B cell (primary cell): ENCODE results near the gene RNF213. TPM values are rescaled to one million over a fixed set of nuclear protein-coding genes. Genes with fewer than 3 reads are reported as not detected.

Source experiments
- ATAC-seq: fragments of 200-7000 bp; cut with Tn5 transposase; one replicate; pipeline ENCODE4 v1.10.0; 2021; ENCODE audit warnings: low read depth, mild to moderate bottlenecking, moderate number of reproducible peaks, moderate library complexity
- CTCF ChIA-PET: fragments of 350-600 bp; sonication (Branson Sonifier 250); formaldehyde crosslinking; loops from one replicate; lab custom pipeline; 2021; ENCODE audit warnings: antibody characterized with exemption, inconsistent platforms; lab: Charles Lee
- POLR2A ChIA-PET: fragments of 350-600 bp; sonication (Branson Sonifier 250); formaldehyde crosslinking; loops from one replicate; lab custom pipeline; 2021; ENCODE audit warnings: antibody characterized with exemption; lab: Charles Lee
- DNase-seq: peaks from one replicate; pipeline ENCODE4 v3.0.0; 2013
- H2AFZ ChIP-seq: 2 replicates; pipeline ENCODE4 v1.6.1; 2012; ENCODE audit warnings: mild to moderate bottlenecking, low read depth, low read length; ENCODE audit not compliant: insufficient read depth, poor library complexity, severe bottlenecking
- H3K27ac ChIP-seq, 2 donors: 1 replicate in 1 of 2; 2 replicates in 1 of 2; pipeline ENCODE4 v1.5.1; 2012 to 2013; ENCODE audit warnings: low read length in 2 of 2, mild to moderate bottlenecking in 2 of 2, moderate library complexity in 1 of 2
- H3K27me3 ChIP-seq, 4 experiments: fragments of 200-600 bp in 1 of 4; sonication (generic) in 1 of 4; replicated peaks in 1 of 4; 1 replicate in 2 of 4; 2 replicates in 2 of 4; pipeline versions ENCODE4 v1.6.1 to v1.7.0; 2013 to 2016; ENCODE audit warnings: low read length in 3 of 4, mild to moderate bottlenecking in 2 of 4, mixed read lengths in 1 of 4, moderate library complexity in 1 of 4; ENCODE audit not compliant: insufficient read depth in 4 of 4, control insufficient read depth in 3 of 4; ENCODE audit errors: control extremely low read depth in 1 of 4
- H3K36me3 ChIP-seq, 2 experiments: replicated peaks in 1 of 2; 1 replicate in 1 of 2; 2 replicates in 1 of 2; pipeline versions ENCODE4 v1.6.1 to v1.7.1; 2013; ENCODE audit warnings: low read length in 1 of 2; ENCODE audit not compliant: insufficient read depth in 2 of 2, control insufficient read depth in 1 of 2; ENCODE audit errors: control extremely low read depth in 1 of 2, extremely low read depth in 1 of 2
- H3K4me1 ChIP-seq, 2 donors: fragments of 200-600 bp in 1 of 2; sonication (generic) in 1 of 2; 1 replicate in 1 of 2; 2 replicates in 1 of 2; pipeline versions ENCODE4 v1.5.1 to v1.6.1; 2013 to 2017; ENCODE audit warnings: low read length in 2 of 2; ENCODE audit not compliant: control insufficient read depth in 2 of 2, insufficient read depth in 2 of 2
- H3K4me2 ChIP-seq: replicated peaks from 2 replicates; pipeline ENCODE3; 2012; ENCODE audit warnings: mild to moderate bottlenecking, low read depth, low read length; ENCODE audit not compliant: poor library complexity, severe bottlenecking
- H3K4me3 ChIP-seq, 5 experiments: fragments of 200-600 bp in 1 of 5; sonication (generic) in 1 of 5; 1 replicate in 3 of 5; 2 replicates in 2 of 5; pipeline versions ENCODE4 v1.5.1 to v1.7.0; 2011 to 2016; ENCODE audit warnings: low read length in 4 of 5, mild to moderate bottlenecking in 4 of 5, low read depth in 2 of 5, control low read depth in 1 of 5, moderate library complexity in 1 of 5; ENCODE audit not compliant: insufficient read depth in 1 of 5; ENCODE audit errors: control extremely low read depth in 1 of 5, extremely low read depth in 1 of 5
- H3K79me2 ChIP-seq: fragments of 200-600 bp; sonication (generic); one replicate; pipeline ENCODE4 v1.6.0; 2016; ENCODE audit warnings: low read length; ENCODE audit not compliant: control insufficient read depth, insufficient read depth
- H3K9ac ChIP-seq: fragments of 200-600 bp; sonication (generic); 2 replicates; pipeline ENCODE4 v1.6.1; 2017; ENCODE audit warnings: mild to moderate bottlenecking, low read length, moderate library complexity
- H3K9me3 ChIP-seq, 3 donors: one replicate each; pipeline versions ENCODE4 v1.6.1 to v1.7.1; 2013; ENCODE audit warnings: low read length in 2 of 3; ENCODE audit not compliant: control insufficient read depth in 2 of 3, insufficient read depth in 1 of 3; ENCODE audit errors: control extremely low read depth in 1 of 3
- H4K20me1 ChIP-seq: 2 replicates; pipeline ENCODE4 v1.6.0; 2012; ENCODE audit warnings: mild to moderate bottlenecking, low read length; ENCODE audit not compliant: insufficient read depth, control insufficient read depth, poor library complexity, severe bottlenecking
- H3K27ac Mint-ChIP-seq: one replicate; pipeline ENCODE4 v1.8.0; 2021; ENCODE audit warnings: mixed read lengths
- H3K27me3 Mint-ChIP-seq: one replicate; pipeline ENCODE4 v1.8.0; 2021; ENCODE audit warnings: mixed read lengths
- H3K4me1 Mint-ChIP-seq: one replicate; pipeline ENCODE4 v1.8.0; 2021; ENCODE audit warnings: mixed read lengths
- H3K4me3 Mint-ChIP-seq: one replicate; pipeline ENCODE4 v1.8.0; 2021; ENCODE audit warnings: mixed read lengths
- H3K9me3 Mint-ChIP-seq: one replicate; pipeline ENCODE4 v1.8.0; 2022; ENCODE audit warnings: mixed read lengths; ENCODE audit not compliant: insufficient read depth
- EZH2 ChIP-seq: IDR thresholded peaks from 2 replicates; pipeline ENCODE4 v1.6.1; 2012; ENCODE audit warnings: borderline replicate concordance, low read depth, mild to moderate bottlenecking, moderate library complexity, low read length; ENCODE audit not compliant: insufficient read depth, poor library complexity, severe bottlenecking
- WGBS: methylation state at CpG from one replicate; pipeline ENCODE4 v1.1.5; 2013; ENCODE audit warnings: missing lambda C conversion rate; ENCODE audit not compliant: insufficient coverage; 5-methylcytosine and 5-hydroxymethylcytosine counted together
- intact Hi-C: fragments of 100-400 bp; cut with micrococcal nuclease; formaldehyde crosslinking; loops from one replicate; pipeline ENCODE4 v1.10.0; 2022
- polyA plus RNA-seq: library from polyadenylated mRNA; depleted of rRNA; stranded (reverse); fragments of >200 nt; gene quantifications from 2 replicates; pipeline ENCODE4 v1.2.3, GENCODE V29; 2012
- total RNA-seq, 2 donors: library from RNA; stranded (reverse); fragments of 120-200 nt in 1 of 2; gene quantifications; 1 replicate in 1 of 2; 2 replicates in 1 of 2; pipeline versions ENCODE4 v1.2.3 to v1.2.4, GENCODE V29; 2013 to 2022
- TF ChIP-seq, protein P1 (sequence below): fragments of 200-600 bp; IDR thresholded peaks from one replicate; pipeline ENCODE4 v1.8.0; 2022; ENCODE audit warnings: antibody characterized with exemption, mild to moderate bottlenecking

Gene RNF213
- total and polyA plus RNA-seq, 2 donors (not counting 1 experiment from before 2014, with no cell fraction given): 121 to 287 TPM

DNA sequence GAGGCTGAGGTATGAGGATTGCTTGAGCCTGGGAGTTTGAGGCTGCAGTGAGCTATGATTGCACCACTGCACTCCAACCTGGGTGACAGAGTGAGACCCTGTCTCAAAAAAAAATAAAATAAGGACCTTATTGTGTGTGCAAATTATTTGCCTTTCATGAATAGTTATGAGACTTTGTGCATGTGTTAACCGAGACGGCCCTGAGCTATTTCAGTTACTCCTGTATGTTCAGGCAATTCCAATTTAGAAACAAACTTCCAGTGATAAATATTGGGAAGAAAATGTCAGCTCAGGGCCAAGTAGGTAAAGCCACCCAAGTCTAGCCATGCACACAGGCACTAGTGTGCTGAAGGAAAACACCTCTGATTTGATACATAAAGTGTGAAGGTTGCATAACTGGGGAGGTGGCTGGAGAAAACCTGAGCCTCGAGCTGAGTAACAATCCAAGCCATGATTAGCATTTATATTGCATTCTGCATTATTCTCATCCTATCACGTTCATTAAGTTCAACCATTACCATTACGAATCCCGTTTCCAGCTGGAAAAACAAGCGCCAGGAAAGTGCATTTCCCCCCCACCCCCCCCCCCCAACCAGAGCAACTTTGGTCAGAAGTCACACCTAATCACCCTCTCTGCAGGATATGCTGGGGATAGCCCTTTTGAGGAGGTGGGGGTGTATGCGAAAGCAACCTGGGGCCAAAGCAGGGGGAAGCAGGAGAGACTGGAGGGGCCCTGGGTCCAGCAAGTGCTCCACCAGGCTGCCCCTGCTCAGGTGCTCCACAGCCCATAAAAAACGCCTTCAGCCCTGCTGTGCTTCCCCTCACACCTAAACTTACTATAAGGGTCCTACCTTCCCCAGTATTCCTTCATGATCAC, 135.7 kb downstream of the RNF213 start:
- H3K9me3 Mint-ChIP-seq: no peaks in the 10 kb centered on the region
- no peaks in the 10 kb centered on the region for H3K27me3 Mint-ChIP-seq
- Histone ChIP-seq H3K27me3 (no peaks in the 10 kb centered on the region), H3K4me3 (no peak overlapping the region), H3K79me2 (no peaks in the 10 kb centered on the region), H3K4me2 (no peak overlapping the region), H3K36me3 (peaks cover 10 to 29% of the 10 kb centered on the region in 2 experiments), H3K27ac (no peak overlapping the region), H3K9ac (no peak overlapping the region), H3K9me3 (no peaks in the 10 kb centered on the region), H2AFZ (no peak overlapping the region), H4K20me1 (no peaks in the 10 kb centered on the region), H3K4me1 (no peaks in the 10 kb centered on the region)
- TF ChIP-seq, protein P1, sequence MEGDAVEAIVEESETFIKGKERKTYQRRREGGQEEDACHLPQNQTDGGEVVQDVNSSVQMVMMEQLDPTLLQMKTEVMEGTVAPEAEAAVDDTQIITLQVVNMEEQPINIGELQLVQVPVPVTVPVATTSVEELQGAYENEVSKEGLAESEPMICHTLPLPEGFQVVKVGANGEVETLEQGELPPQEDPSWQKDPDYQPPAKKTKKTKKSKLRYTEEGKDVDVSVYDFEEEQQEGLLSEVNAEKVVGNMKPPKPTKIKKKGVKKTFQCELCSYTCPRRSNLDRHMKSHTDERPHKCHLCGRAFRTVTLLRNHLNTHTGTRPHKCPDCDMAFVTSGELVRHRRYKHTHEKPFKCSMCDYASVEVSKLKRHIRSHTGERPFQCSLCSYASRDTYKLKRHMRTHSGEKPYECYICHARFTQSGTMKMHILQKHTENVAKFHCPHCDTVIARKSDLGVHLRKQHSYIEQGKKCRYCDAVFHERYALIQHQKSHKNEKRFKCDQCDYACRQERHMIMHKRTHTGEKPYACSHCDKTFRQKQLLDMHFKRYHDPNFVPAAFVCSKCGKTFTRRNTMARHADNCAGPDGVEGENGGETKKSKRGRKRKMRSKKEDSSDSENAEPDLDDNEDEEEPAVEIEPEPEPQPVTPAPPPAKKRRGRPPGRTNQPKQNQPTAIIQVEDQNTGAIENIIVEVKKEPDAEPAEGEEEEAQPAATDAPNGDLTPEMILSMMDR: no peak
- no peak for TF ChIP-seq EZH2
- no peak overlapping the region for H3K4me3 Mint-ChIP-seq
- intact Hi-C loops: no loop called here
- ChIA-PET CTCF (interaction anchor here (1.3 kb wide), 1 partner anchor 705 kb away, joined by 3 read pairs; no protein-coding TSS in a partner anchor), POLR2A (no interaction called here)
- ATAC-seq: no peak
- peaks cover 2% of the 10 kb centered on the region for H3K4me1 Mint-ChIP-seq
- peak overlapping the region; percentile 69 for H3K27ac Mint-ChIP-seq
- 98% methylated on average over 3 of the region's 9 CpGs for WGBS
- no peak for DNase-seq

DNA sequence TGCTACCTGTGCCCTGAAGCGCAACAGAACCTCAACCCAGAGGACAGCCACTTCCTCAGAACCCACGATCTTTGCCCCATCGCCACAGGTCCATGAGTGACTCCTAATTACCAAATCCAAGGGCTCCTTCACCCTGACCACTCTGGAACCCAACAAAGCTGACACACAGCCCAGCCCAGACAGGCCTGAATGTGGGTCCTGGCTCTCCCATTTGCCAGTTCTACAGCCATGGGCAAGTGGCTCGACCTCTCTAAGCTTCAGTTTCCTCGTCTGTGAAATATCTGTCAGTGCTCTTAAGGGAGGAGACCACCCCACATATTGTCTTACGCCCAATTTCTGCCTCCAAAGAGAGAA, 136.4 kb downstream of the RNF213 start:
- Mint-ChIP-seq H3K27me3 (no peaks in the 10 kb centered on the region), H3K27ac (peak overlapping the region; percentile 69), H3K4me1 (peaks cover 2% of the 10 kb centered on the region), H3K4me3 (no peak overlapping the region), H3K9me3 (no peaks in the 10 kb centered on the region)
- H3K4me2 ChIP-seq: no peak overlapping the region
- CTCF ChIA-PET: interaction anchor here (1.3 kb wide), 1 partner anchor 705 kb away, joined by 3 read pairs; no protein-coding TSS in a partner anchor
- POLR2A ChIA-PET: no interaction called here
- no peak overlapping the region for H3K9ac ChIP-seq
- H4K20me1 ChIP-seq: no peaks in the 10 kb centered on the region
- no peaks in the 10 kb centered on the region for H3K4me1 ChIP-seq
- WGBS: 90% methylated on average over 3 of the region's 6 CpGs
- intact Hi-C loops: no loop called here
- ATAC-seq: no peak
- H3K36me3 ChIP-seq: peaks cover 10 to 26% of the 10 kb centered on the region in 2 experiments
- no peak for DNase-seq
- no peak overlapping the region for H2AFZ ChIP-seq
- H3K27ac ChIP-seq: no peak overlapping the region
- TF ChIP-seq EZH2: no peak
- TF ChIP-seq, protein P1: no peak
- no peak overlapping the region for H3K4me3 ChIP-seq
- no peaks in the 10 kb centered on the region for H3K79me2 ChIP-seq
- no peaks in the 10 kb centered on the region for H3K9me3 ChIP-seq
- H3K27me3 ChIP-seq: no peaks in the 10 kb centered on the region
